ENCODE data around the gene LBP. TPM values are rescaled to one million over a fixed set of nuclear protein-coding genes. Genes with fewer than 3 reads are reported as not detected.

LBP gene
- total RNA-seq, 1 experiment from 2014 or later, result 0.15 TPM

DNA sequence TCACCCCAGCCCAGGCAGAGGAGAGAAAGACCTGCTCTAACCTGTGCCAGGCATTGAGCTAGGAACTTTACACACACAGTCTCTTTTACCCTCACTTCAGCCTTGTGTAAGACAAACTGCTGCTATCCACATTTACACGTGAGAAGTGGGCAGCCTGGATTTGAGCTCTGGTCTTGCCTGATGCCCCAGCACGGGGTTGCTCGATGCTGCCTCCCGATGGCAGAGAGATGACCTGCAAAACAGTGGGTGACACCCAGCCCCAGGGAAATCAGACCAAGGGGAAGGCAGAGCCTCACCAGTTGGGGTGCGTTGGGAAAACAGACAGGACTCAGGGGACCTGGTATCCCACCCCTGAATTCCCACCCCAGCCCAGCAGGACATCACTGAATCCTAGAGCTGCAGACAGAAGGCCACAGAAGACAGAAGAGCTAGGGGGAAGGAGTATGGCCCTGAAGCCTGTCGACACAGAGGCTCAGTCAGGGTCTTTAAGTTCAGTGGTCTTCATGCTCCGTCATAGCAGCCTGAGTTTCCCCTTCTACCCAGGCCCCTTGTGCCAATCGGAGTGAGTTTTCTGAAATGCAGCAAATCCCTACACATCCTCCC, 41.3 kb upstream of the LBP start:
- H3K4me1 ChIP-seq (ENCODE audit: control insufficient read depth, insufficient read depth, low read length), result no peaks in the 10 kb centered on the region
- H3K9me3 ChIP-seq (ENCODE audit: control insufficient read depth, insufficient read depth, low read depth, low read length), result no peaks in the 10 kb centered on the region
- H3K36me3 ChIP-seq (ENCODE audit: control insufficient read depth, insufficient read depth, low read length), result no peaks in the 10 kb centered on the region
- H3K27me3 ChIP-seq (ENCODE audit: control insufficient read depth, insufficient read depth, low read length), result no peaks in the 10 kb centered on the region
- DNase-seq (ENCODE audit: low read depth, low spot score) (peak; percentile 7), ATAC-seq (peak; percentile 83)
- intact Hi-C loops (cut with micrococcal nuclease; ENCODE audit: unreplicated experiment) (no loop called here), in situ Hi-C loops (cut with HindIII; ENCODE audit: low pct_unique_long_range_greater_than_20kb, low sequenced_read_pairs) (no loop called here)
- CTCF ChIA-PET, result interaction anchor here (0.6 to 1.6 kb wide), 4 partner anchors 83 to 1613 kb away, joined by 3 to 10 read pairs (median 9); no protein-coding TSS in a partner anchor
- TF ChIP-seq REST (IDR thresholded peaks at IDR 0.05; ENCODE audit: insufficient read depth in 1 of 2, low read depth in 2 of 2, low read length in 1 of 2), result no peak
- no peak for TF ChIP-seq SIN3A (IDR thresholded peaks at IDR 0.05; ENCODE audit: borderline replicate concordance, insufficient read depth, low read depth, low read length)
- TF ChIP-seq TCF7L2 (IDR thresholded peaks at IDR 0.05; ENCODE audit: low read depth, low read length), result no peak
- TF ChIP-seq, protein P1, sequence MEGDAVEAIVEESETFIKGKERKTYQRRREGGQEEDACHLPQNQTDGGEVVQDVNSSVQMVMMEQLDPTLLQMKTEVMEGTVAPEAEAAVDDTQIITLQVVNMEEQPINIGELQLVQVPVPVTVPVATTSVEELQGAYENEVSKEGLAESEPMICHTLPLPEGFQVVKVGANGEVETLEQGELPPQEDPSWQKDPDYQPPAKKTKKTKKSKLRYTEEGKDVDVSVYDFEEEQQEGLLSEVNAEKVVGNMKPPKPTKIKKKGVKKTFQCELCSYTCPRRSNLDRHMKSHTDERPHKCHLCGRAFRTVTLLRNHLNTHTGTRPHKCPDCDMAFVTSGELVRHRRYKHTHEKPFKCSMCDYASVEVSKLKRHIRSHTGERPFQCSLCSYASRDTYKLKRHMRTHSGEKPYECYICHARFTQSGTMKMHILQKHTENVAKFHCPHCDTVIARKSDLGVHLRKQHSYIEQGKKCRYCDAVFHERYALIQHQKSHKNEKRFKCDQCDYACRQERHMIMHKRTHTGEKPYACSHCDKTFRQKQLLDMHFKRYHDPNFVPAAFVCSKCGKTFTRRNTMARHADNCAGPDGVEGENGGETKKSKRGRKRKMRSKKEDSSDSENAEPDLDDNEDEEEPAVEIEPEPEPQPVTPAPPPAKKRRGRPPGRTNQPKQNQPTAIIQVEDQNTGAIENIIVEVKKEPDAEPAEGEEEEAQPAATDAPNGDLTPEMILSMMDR (IDR thresholded peaks at IDR 0.05), result peak; percentile 79
- H3K27ac ChIP-seq (ENCODE audit: low read length), result no peak overlapping the region
- no peak overlapping the region for H3K4me3 ChIP-seq (ENCODE audit: low read depth in 2 of 2, low read length in 2 of 2)
- BruUV-seq (replicated peaks), result no TSS peak
- POLR2A ChIA-PET, result interaction anchor here (0.6 kb wide), 3 partner anchors 14 to 139 kb away, joined by 4 to 10 read pairs (median 9); no protein-coding TSS in a partner anchor

DNA sequence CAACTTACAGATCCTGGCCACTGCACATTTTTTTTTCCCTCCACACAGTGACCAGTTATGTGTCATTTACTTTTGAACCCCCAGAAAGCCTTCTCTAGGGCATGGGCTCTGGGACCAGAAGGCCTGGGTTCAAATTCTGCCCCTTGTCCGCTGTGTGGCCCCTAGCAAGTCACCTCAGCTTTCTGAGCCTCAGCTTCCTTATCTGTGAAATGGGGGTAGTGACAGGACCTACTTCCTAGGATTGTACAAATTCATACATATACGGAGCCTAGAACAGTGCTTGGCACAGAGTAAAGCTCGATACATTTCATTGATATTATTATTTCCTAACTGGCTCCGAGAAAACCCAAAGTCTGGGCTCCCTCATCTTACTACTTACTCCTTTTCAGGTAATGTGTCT, 40.7 kb upstream of the LBP start:
- DNase-seq (ENCODE audit: low read depth, low spot score), result no peak
- POLR2A ChIA-PET, result interaction anchor here (0.6 kb wide), 1 partner anchor 14 kb away, joined by 4 read pairs; no protein-coding TSS in a partner anchor
- TF ChIP-seq SIN3A (IDR thresholded peaks at IDR 0.05; ENCODE audit: borderline replicate concordance, insufficient read depth, low read depth, low read length) (no peak), POLR2AphosphoS5 (IDR thresholded peaks at IDR 0.05; ENCODE audit: low read depth, low read length) (no peak), REST (IDR thresholded peaks at IDR 0.05; ENCODE audit: insufficient read depth in 1 of 2, low read depth in 2 of 2, low read length in 1 of 2) (no peak), TCF7L2 (IDR thresholded peaks at IDR 0.05; ENCODE audit: low read depth, low read length) (no peak)
- TF ChIP-seq, protein P1 (IDR thresholded peaks at IDR 0.05), result no peak
- H3K4me3 ChIP-seq (ENCODE audit: low read depth in 2 of 2, low read length in 2 of 2), result no peak overlapping the region
- no TSS peak for BruUV-seq (replicated peaks)
- H3K36me3 ChIP-seq (ENCODE audit: control insufficient read depth, insufficient read depth, low read length), result no peaks in the 10 kb centered on the region
- no peak for ATAC-seq
- no peaks in the 10 kb centered on the region for H3K27me3 ChIP-seq (ENCODE audit: control insufficient read depth, insufficient read depth, low read length)
- intact Hi-C loops (cut with micrococcal nuclease; ENCODE audit: unreplicated experiment), result no loop called here
- no peaks in the 10 kb centered on the region for H3K4me1 ChIP-seq (ENCODE audit: control insufficient read depth, insufficient read depth, low read length)
- no peak overlapping the region for H3K27ac ChIP-seq (ENCODE audit: low read length)
- CTCF ChIA-PET, result interaction anchor here (0.6 to 1.6 kb wide), 3 partner anchors 84 to 1614 kb away, joined by 3 to 10 read pairs (median 10); no protein-coding TSS in a partner anchor
- no peaks in the 10 kb centered on the region for H3K9me3 ChIP-seq (ENCODE audit: control insufficient read depth, insufficient read depth, low read depth, low read length)
- in situ Hi-C loops (cut with HindIII; ENCODE audit: low pct_unique_long_range_greater_than_20kb, low sequenced_read_pairs), result no loop called here
